IgD-negative memory B cell (primary cell): ENCODE results near the gene PON1. TPM values are rescaled to one million over a fixed set of nuclear protein-coding genes. Genes with fewer than 3 reads are reported as not detected.
A peak's percentile ranks its signal among the peaks of the same experiment; 100 is the strongest.

ENCODE experiments used
- H3K27ac Mint-ChIP-seq, 3 donors: one replicate each; pipeline ENCODE4 v1.8.0; 2020 to 2022; ENCODE audit warnings: mild to moderate bottlenecking in 3 of 3, mixed read lengths in 3 of 3, moderate library complexity in 1 of 3
- H3K27me3 Mint-ChIP-seq: one replicate; pipeline ENCODE4 v1.8.0; 2021; ENCODE audit warnings: mixed read lengths
- H3K36me3 Mint-ChIP-seq: one replicate; pipeline ENCODE4 v1.8.0; 2020; ENCODE audit warnings: mild to moderate bottlenecking, mixed read lengths
- H3K4me1 Mint-ChIP-seq, 3 donors: one replicate each; pipeline ENCODE4 v1.8.0; 2020 to 2022; ENCODE audit warnings: mixed read lengths in 3 of 3, mild to moderate bottlenecking in 1 of 3
- H3K4me3 Mint-ChIP-seq, 4 donors: one replicate each; pipeline ENCODE4 v1.8.0; 2020 to 2022; ENCODE audit warnings: mild to moderate bottlenecking in 4 of 4, mixed read lengths in 4 of 4, moderate library complexity in 3 of 4
- H3K9me3 Mint-ChIP-seq, 3 donors: one replicate each; pipeline ENCODE4 v1.8.0; 2020 to 2021; ENCODE audit warnings: mixed read lengths in 3 of 3, mild to moderate bottlenecking in 1 of 3
- polyA plus RNA-seq: library from polyadenylated mRNA; unstranded; fragments of 300-500 nt; fragmentation: Illumina TruSeq; gene quantifications from one replicate; pipeline ENCODE4 v1.2.3, GENCODE V29; 2021

The PON1 gene
- polyA plus RNA-seq, 1 donor from 2014 or later, result not detected

GRCh38 chr7:95323410-95324129 lies 762 bp downstream of the PON1 start:
- Mint-ChIP-seq H3K4me1 (peaks cover 0 to 2% (median 0%) of the 10 kb centered on the region in 3 donors), H3K9me3 (no peaks in the 10 kb centered on the region), H3K27ac (no peak overlapping the region), H3K4me3 (no peak overlapping the region), H3K36me3 (no peaks in the 10 kb centered on the region), H3K27me3 (no peaks in the 10 kb centered on the region)

- H3K4me1 Mint-ChIP-seq, result peaks cover 0 to 2% (median 0%) of the 10 kb centered on the region in 3 donors
- H3K9me3 Mint-ChIP-seq, result no peaks in the 10 kb centered on the region
- H3K4me3 Mint-ChIP-seq, result no peak overlapping the region
- no peak overlapping the region for H3K27ac Mint-ChIP-seq
- H3K36me3 Mint-ChIP-seq, result no peaks in the 10 kb centered on the region
- H3K27me3 Mint-ChIP-seq, result no peaks in the 10 kb centered on the region
Measured at GRCh38 chr7:95322854-95323253, 1.5 kb downstream of the PON1 start.

GRCh38 chr7:95322396-95322795 lies 1.9 kb downstream of the PON1 start:
- no peak overlapping the region for H3K27ac Mint-ChIP-seq
- H3K36me3 Mint-ChIP-seq, result no peaks in the 10 kb centered on the region
- H3K27me3 Mint-ChIP-seq, result no peaks in the 10 kb centered on the region
- no peak overlapping the region for H3K4me3 Mint-ChIP-seq
- H3K9me3 Mint-ChIP-seq, result no peaks in the 10 kb centered on the region
- peaks cover 0 to 2% (median 0%) of the 10 kb centered on the region in 3 donors for H3K4me1 Mint-ChIP-seq

- Mint-ChIP-seq H3K4me3 (no peak overlapping the region), H3K27me3 (no peaks in the 10 kb centered on the region), H3K27ac (no peak overlapping the region), H3K4me1 (peaks cover 0 to 2% (median 0%) of the 10 kb centered on the region in 3 donors), H3K9me3 (no peaks in the 10 kb centered on the region), H3K36me3 (no peaks in the 10 kb centered on the region)
Measured at GRCh38 chr7:95321720-95322119, 2.6 kb downstream of the PON1 start.

- no peaks in the 10 kb centered on the region for H3K36me3 Mint-ChIP-seq
- no peak overlapping the region for H3K4me3 Mint-ChIP-seq
- H3K4me1 Mint-ChIP-seq, result peaks cover 0 to 2% (median 0%) of the 10 kb centered on the region in 3 donors
- H3K27me3 Mint-ChIP-seq, result no peaks in the 10 kb centered on the region
- no peak overlapping the region for H3K27ac Mint-ChIP-seq
- no peaks in the 10 kb centered on the region for H3K9me3 Mint-ChIP-seq
Measured at GRCh38 chr7:95320651-95321050, 3.7 kb downstream of the PON1 start.

GRCh38 chr7:95319570-95319969 lies 4.8 kb downstream of the PON1 start:
- Mint-ChIP-seq H3K9me3 (no peaks in the 10 kb centered on the region), H3K4me1 (peaks cover 0 to 2% (median 0%) of the 10 kb centered on the region in 3 donors), H3K27me3 (no peaks in the 10 kb centered on the region), H3K36me3 (no peaks in the 10 kb centered on the region), H3K4me3 (no peak overlapping the region), H3K27ac (no peak overlapping the region)

GRCh38 chr7:95318501-95319100 lies 5.7 kb downstream of the PON1 start:
- H3K9me3 Mint-ChIP-seq, result peaks cover 0 to 2% (median 0%) of the 10 kb centered on the region in 3 donors
- H3K36me3 Mint-ChIP-seq, result no peaks in the 10 kb centered on the region
- H3K4me3 Mint-ChIP-seq, result peak overlapping the region in 1 of 4 donors; percentile 23
- H3K4me1 Mint-ChIP-seq, result peaks cover 0 to 4% (median 1%) of the 10 kb centered on the region in 3 donors
- no peaks in the 10 kb centered on the region for H3K27me3 Mint-ChIP-seq
- H3K27ac Mint-ChIP-seq, result no peak overlapping the region

GRCh38 chr7:95317966-95318365 lies 6.4 kb downstream of the PON1 start:
- Mint-ChIP-seq H3K9me3 (peaks cover 0 to 2% (median 0%) of the 10 kb centered on the region in 3 donors), H3K36me3 (no peaks in the 10 kb centered on the region), H3K4me3 (no peak overlapping the region), H3K27me3 (no peaks in the 10 kb centered on the region), H3K27ac (no peak overlapping the region), H3K4me1 (peaks cover 0 to 4% (median 1%) of the 10 kb centered on the region in 3 donors)

- no peaks in the 10 kb centered on the region for H3K27me3 Mint-ChIP-seq
- no peak overlapping the region for H3K4me3 Mint-ChIP-seq
- H3K4me1 Mint-ChIP-seq, result peaks cover 0 to 4% (median 1%) of the 10 kb centered on the region in 3 donors
- H3K9me3 Mint-ChIP-seq, result peaks cover 0 to 2% (median 2%) of the 10 kb centered on the region in 3 donors
- no peak overlapping the region for H3K27ac Mint-ChIP-seq
- H3K36me3 Mint-ChIP-seq, result no peaks in the 10 kb centered on the region
Measured at GRCh38 chr7:95317546-95317945, 6.8 kb downstream of the PON1 start.

- H3K4me3 Mint-ChIP-seq, result no peak overlapping the region
- no peaks in the 10 kb centered on the region for H3K36me3 Mint-ChIP-seq
- peaks cover 0 to 4% (median 1%) of the 10 kb centered on the region in 3 donors for H3K4me1 Mint-ChIP-seq
- H3K27ac Mint-ChIP-seq, result no peak overlapping the region
- H3K9me3 Mint-ChIP-seq, result peaks cover 0 to 5% (median 2%) of the 10 kb centered on the region in 3 donors
- H3K27me3 Mint-ChIP-seq, result no peaks in the 10 kb centered on the region
Measured at GRCh38 chr7:95316588-95316987, 7.7 kb downstream of the PON1 start.

GRCh38 chr7:95312561-95312960 lies 11.8 kb downstream of the PON1 start:
- peaks cover 2% of the 10 kb centered on the region for H3K36me3 Mint-ChIP-seq
- no peaks in the 10 kb centered on the region for H3K27me3 Mint-ChIP-seq
- no peak overlapping the region for H3K27ac Mint-ChIP-seq
- no peak overlapping the region for H3K4me3 Mint-ChIP-seq
- peaks cover 1 to 5% (median 2%) of the 10 kb centered on the region in 3 donors for H3K9me3 Mint-ChIP-seq
- H3K4me1 Mint-ChIP-seq, result peaks cover 0 to 2% (median 1%) of the 10 kb centered on the region in 3 donors

- H3K9me3 Mint-ChIP-seq, result peaks cover 1 to 5% (median 2%) of the 10 kb centered on the region in 3 donors
- H3K4me1 Mint-ChIP-seq, result peaks cover 0 to 2% (median 1%) of the 10 kb centered on the region in 3 donors
- no peak overlapping the region for H3K27ac Mint-ChIP-seq
- no peaks in the 10 kb centered on the region for H3K27me3 Mint-ChIP-seq
- no peak overlapping the region for H3K4me3 Mint-ChIP-seq
- peaks cover 2% of the 10 kb centered on the region for H3K36me3 Mint-ChIP-seq
Measured at GRCh38 chr7:95311389-95311788, 12.9 kb downstream of the PON1 start.

- Mint-ChIP-seq H3K27ac (no peak overlapping the region), H3K4me3 (no peak overlapping the region), H3K36me3 (peaks cover 2% of the 10 kb centered on the region), H3K27me3 (no peaks in the 10 kb centered on the region), H3K9me3 (peaks cover 1 to 5% (median 2%) of the 10 kb centered on the region in 3 donors), H3K4me1 (peaks cover 0 to 2% (median 1%) of the 10 kb centered on the region in 3 donors)
Measured at GRCh38 chr7:95309951-95310350, 14.4 kb downstream of the PON1 start.

- Mint-ChIP-seq H3K4me3 (no peak overlapping the region), H3K27ac (no peak overlapping the region), H3K9me3 (no peaks in the 10 kb centered on the region), H3K27me3 (no peaks in the 10 kb centered on the region), H3K36me3 (no peaks in the 10 kb centered on the region), H3K4me1 (no peaks in the 10 kb centered on the region)
Measured at GRCh38 chr7:95304990-95305389, 19.3 kb downstream of the PON1 start.

GRCh38 chr7:95303013-95303905 lies 21.1 kb downstream of the PON1 start:
- H3K27me3 Mint-ChIP-seq, result peaks cover 2% of the 10 kb centered on the region
- H3K36me3 Mint-ChIP-seq, result no peaks in the 10 kb centered on the region
- H3K4me3 Mint-ChIP-seq, result no peak overlapping the region
- no peaks in the 10 kb centered on the region for H3K9me3 Mint-ChIP-seq
- H3K4me1 Mint-ChIP-seq, result no peaks in the 10 kb centered on the region
- H3K27ac Mint-ChIP-seq, result no peak overlapping the region
